ENCODE results near the gene AGTPBP1. TPM values are rescaled to one million over a fixed set of nuclear protein-coding genes. Genes with fewer than 3 reads are reported as not detected.

AGTPBP1 gene
- total RNA-seq, 1 experiment from 2014 or later = 54.7 TPM

GRCh38 chr9:85662573-85662972 is 79.2 kb downstream of the AGTPBP1 start (continued):
- TF ChIP-seq MLX (CRISPR knock-in tag; IDR thresholded peaks at IDR 0.05) = no peak
- no peak for TF ChIP-seq TEAD1 (CRISPR knock-in tag; IDR thresholded peaks at IDR 0.05)

GRCh38 chr9:85658716-85659115 is 83.0 kb downstream of the AGTPBP1 start:
- ATAC-seq = no peak
- POLR2A ChIA-PET = no interaction called here

More at GRCh38 chr9:85658716-85659115, 83.0 kb downstream of the AGTPBP1 start:
- H3K4me3 Mint-ChIP-seq = no peak overlapping the region
- DNase-seq (ENCODE audit: low spot score) = no peak
- H3K36me3 Mint-ChIP-seq = peaks cover 16% of the 10 kb centered on the region
- CTCF ChIA-PET = interaction anchor here (1.2 kb wide), 1 partner anchor 40 kb away, joined by 3 read pairs; no protein-coding TSS in a partner anchor
- peaks cover 4% of the 10 kb centered on the region; the same call in 1 of the 2 replicates for H3K4me1 Mint-ChIP-seq
- no peaks in the 10 kb centered on the region for H3K9me3 Mint-ChIP-seq
- no peak overlapping the region for H3K27ac Mint-ChIP-seq
- TF ChIP-seq TCF7 (CRISPR knock-in tag; IDR thresholded peaks at IDR 0.05; ENCODE audit: low read depth) (no peak), ZNF232 (CRISPR knock-in tag; IDR thresholded peaks at IDR 0.05) (no peak), TP53 (CRISPR knock-in tag; IDR thresholded peaks at IDR 0.05) (no peak), SMAD3 (CRISPR knock-in tag; IDR thresholded peaks at IDR 0.05; ENCODE audit: borderline replicate concordance) (no peak), ATF6 (CRISPR knock-in tag; IDR thresholded peaks at IDR 0.05) (no peak), ELF4 (CRISPR knock-in tag; IDR thresholded peaks at IDR 0.05; ENCODE audit: low read depth) (no peak), ZNF281 (CRISPR knock-in tag; IDR thresholded peaks at IDR 0.05) (no peak), IRF1 (CRISPR knock-in tag; IDR thresholded peaks at IDR 0.05) (no peak), ZSCAN18 (CRISPR knock-in tag; IDR thresholded peaks at IDR 0.05) (no peak), JAZF1 (CRISPR knock-in tag; IDR thresholded peaks at IDR 0.05) (no peak), ZNF512 (CRISPR knock-in tag; IDR thresholded peaks at IDR 0.05; ENCODE audit: borderline replicate concordance) (no peak), ETV6 (CRISPR knock-in tag; IDR thresholded peaks at IDR 0.05) (no peak)
- H3K27me3 Mint-ChIP-seq (ENCODE audit: low read depth) = no peaks in the 10 kb centered on the region
